Measurements from ENCODE around the gene PMEPA1.

Gene PMEPA1

DNA sequence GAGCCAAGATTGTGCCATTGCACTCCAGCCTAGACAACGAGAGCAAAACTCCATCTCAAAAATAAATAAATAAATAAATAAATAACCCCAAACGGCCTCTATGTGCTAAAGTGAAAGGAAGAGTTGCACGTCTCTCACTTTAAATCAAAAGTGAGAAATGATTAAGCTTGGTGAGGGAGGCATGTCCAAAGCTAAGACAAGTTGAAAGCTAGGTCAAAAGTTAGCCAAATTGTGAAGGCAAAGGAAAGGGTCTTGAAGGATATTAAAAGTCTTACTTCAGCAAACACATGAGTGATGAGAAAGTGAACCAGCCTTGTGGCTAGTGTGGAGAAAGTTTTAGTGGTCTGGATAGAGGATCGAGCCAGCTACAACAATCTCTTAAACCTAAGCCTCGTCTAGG, 103.9 kb downstream of the PMEPA1 start:
- no peak for DNase-seq (ENCODE audit: low read depth)

DNA sequence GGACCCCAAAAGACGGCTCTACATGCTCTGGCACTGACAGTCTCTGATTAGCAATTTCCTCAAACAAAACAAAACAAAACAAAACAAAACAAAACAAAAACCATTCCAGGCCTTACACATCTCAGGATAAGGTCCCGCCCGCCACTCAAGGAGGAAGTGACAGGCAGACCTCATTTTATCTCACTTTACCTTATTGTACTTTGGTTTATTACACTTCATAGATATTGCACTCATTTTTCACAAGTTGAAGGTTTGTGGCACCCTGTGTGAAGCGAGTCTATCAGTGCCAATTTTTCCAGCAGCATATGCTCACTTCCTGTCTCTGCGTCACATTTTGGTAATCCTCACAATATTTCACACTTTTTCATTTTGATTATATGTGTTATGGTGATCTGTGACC, 104.8 kb downstream of the PMEPA1 start:
- no peak for DNase-seq (ENCODE audit: low read depth)

DNA sequence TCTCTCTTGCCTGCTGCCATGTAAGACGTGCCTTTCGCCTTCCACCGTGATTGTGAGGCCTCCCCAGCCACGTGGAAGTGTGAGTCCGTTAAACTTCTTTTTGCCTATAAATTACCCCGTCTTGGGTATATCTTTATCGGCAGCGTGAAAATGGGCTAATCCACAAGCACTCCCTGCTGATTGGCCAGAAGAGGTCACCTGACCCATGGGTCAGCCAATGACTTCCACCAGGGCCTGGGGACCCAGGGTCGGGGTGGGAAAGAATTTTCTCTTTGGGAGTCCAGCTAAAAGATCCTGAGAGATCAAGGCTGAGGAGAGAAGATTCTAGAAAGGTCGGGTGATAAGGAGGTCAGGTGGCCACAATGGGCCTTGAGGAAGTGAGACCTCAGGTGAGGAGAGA, 106.7 kb downstream of the PMEPA1 start:
- DNase-seq (ENCODE audit: low read depth) = no peak

DNA sequence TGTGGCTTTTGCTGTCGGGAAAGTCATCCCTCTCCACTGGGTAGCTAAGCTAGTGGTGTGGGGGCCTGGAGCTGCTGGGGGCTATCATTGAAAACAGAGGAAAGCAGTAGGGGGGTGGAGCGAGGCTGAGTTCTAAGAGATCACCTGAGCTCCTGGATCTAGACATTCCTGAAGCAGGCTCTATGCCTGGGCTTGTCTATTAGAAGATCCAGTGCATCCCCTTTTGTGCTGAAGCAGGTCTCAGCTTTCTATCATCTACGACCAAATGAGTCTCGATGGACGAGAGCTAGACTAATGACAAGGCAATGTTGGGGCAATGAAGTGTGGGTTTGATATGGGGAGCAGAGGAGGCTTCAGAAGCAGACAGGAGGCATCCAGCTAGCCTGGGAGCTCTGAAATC, 108.1 kb downstream of the PMEPA1 start:
- no peak for DNase-seq (ENCODE audit: low read depth)

DNA sequence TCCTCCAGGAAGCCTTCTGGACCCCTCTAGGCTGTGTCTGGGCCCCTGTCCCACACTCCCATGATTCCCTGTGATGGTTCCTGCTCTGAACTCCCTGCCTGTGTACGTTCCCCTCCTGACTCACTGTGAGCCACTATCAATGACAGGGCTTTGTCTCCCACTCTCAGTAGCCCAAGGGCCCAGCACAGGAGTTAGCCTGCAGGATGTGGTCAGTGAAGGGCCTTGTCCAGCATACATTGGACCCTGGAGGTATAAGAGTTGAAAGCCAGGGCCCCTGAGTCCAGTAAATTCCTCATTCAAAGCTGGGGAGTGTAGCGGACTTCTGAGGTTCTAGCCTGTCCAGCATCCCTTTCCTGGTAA, 108.6 kb downstream of the PMEPA1 start:
- DNase-seq (ENCODE audit: low read depth) = no peak

DNA sequence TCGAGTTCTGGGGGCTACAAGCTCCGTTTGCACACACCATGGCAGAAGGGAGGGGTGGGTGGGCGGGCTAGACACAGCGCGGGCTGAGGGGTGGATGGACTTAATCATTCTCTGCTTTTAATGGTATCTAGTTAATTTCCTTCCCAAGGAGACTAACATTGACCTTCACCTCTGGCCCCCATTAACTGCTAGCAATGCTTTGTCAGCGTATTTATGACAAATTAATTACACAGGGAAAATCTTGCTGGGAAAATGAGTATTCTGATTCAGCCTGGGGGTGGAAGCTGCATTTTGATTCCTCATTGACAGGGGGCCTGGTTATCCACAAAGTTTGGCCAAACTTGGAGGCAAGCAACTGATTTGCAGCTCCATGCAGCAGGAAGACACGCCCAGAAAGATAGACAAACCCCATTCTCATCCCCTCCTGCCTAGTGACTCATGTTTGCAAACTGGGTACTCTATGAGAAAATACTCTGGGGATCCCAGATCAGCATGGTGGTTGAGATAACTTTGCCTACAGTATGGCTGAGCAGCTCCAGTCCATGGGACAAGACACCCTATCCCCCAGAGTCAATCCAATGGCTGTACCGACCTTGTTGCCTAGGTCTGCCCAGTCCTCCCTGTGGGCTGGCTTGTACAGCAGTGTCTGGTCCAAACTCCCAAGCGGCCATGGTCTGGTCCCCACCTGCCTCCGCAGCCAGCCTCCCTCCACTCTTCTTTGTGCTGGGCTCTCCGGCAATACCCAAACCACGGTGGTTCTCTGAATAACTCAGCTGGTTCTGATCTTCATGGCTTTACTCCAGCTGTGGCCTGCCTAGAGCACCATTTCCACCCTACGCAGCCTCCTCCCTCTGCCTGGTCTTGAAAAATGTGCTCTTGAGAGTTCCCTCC, 109.2 kb downstream of the PMEPA1 start:
- no peak for DNase-seq (ENCODE audit: low read depth)

DNA sequence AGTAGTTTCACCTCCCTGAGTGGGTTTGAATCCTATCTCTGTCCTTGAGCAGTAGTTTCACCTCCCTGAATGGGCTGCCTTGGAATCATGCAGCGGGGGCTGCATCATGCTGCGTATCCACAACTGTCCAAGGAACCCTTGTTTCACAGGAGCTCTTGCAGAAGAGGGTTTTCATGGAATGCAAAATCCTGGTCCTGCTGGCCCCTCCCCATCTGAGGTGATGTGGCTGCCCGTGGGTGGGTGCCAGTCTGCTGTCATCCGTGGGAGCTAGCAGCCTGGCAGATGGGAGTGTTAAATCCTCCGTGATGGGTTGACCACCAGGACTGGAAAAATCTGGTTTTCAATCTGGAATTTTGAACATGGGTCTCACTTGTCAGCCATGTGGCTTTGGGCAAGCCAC, 111.3 kb downstream of the PMEPA1 start:
- no peak for DNase-seq (ENCODE audit: low read depth)

Measured in stimulated activated CD8-positive, alpha-beta memory T cell treated with anti-CD3 and anti-CD28 coated beads, Interleukin-15, amount 100 ng/mL, for 24 hours (primary cell).